Measurements from ENCODE around the gene INTU. TPM values are rescaled to one million over a fixed set of nuclear protein-coding genes. Genes with fewer than 3 reads are reported as not detected.

INTU gene
- total RNA-seq, 2 donors from 2014 or later: 0.12 to 0.60 TPM

Other genes with a start within 250 kb of the INTU start
- not detected for gene SLC25A31, start 97.4 kb downstream of the INTU start, total RNA-seq
- 1 to 10 TPM; 2.2 to 2.5 TPM for gene HSPA4L, start 149.4 kb downstream of the INTU start, total RNA-seq
- 10 to 100 TPM; 44.7 to 51.0 TPM for gene PLK4, start 247.9 kb downstream of the INTU start, total RNA-seq

Measured in activated T-cell treated with anti-CD3 and anti-CD28 coated beads, Interleukin-2, amount 50 U/mL, for 72 hours (primary cell).